Esophagus squamous epithelium (tissue), 4 donors: ENCODE measurements around the gene ATP8B4.

Source experiments
- CTCF ChIP-seq, 6 experiments: fragments of 450-650 bp in 4 of 6; fragments of 200-600 bp in 2 of 6; sonication (generic) in 2 of 6; IDR thresholded peaks; one replicate each; pipeline ENCODE4 v1.5.1; 2016 to 2019; ENCODE audit warnings: antibody characterized with exemption in 6 of 6, mild to moderate bottlenecking in 4 of 6, moderate library complexity in 4 of 6
- POLR2A ChIP-seq, 4 donors: fragments of 450-650 bp; IDR thresholded peaks; one replicate each; pipeline ENCODE4 v1.6.1; 2017; ENCODE audit warnings: antibody characterized with exemption in 4 of 4, mild to moderate bottlenecking in 4 of 4, moderate library complexity in 3 of 4

DNA sequence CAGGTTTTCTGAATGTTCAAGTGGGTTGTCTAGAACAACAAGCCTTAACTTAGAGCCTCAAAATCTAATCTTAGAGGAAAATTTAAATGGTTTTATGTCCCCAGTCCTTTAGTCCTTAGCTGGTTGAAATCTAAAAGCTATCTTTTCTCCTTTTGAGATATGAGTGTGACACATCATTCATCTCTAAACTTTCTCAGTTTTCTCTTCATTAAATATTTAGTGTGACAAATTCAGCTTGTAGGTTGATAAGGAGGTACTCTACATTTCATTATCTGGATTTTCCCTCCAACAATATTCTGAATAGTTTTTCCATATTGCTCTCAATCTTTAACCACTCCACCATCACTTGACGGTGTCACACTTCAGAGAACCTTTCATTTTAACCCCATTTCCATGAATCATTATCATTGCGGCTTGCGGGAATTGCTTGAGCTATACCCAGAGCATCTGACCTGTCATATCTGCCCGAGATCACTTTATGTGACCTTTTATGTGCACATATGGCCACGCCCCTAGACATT is 16.1 kb upstream of the ATP8B4 start:
- no peak for TF ChIP-seq CTCF (IDR thresholded peaks at IDR 0.05)
- no peak for TF ChIP-seq POLR2A (IDR thresholded peaks at IDR 0.05)
